Endothelial cell of umbilical vein (primary cell): ENCODE results near the gene PCDHGB7.
"Not testable (repeated sequence)": the region's sequence is repeated elsewhere in the genome, so short reads cannot be mapped to it uniquely, and the experiment has no call there.

ENCODE experiments used
- EZH2 ChIP-seq: IDR thresholded peaks from 2 replicates; pipeline ENCODE4 v1.6.1; 2012; ENCODE audit warnings: borderline replicate concordance, low read depth, mild to moderate bottlenecking, moderate library complexity, low read length, inconsistent platforms; ENCODE audit not compliant: severe bottlenecking
- FOS ChIP-seq: IDR thresholded peaks from 2 replicates; pipeline ENCODE4 v1.6.1; 2011; ENCODE audit warnings: mild to moderate bottlenecking, low read length, moderate library complexity, borderline replicate concordance; ENCODE audit not compliant: insufficient read depth
- GATA2 ChIP-seq: IDR thresholded peaks from 2 replicates; pipeline ENCODE4 v1.7.0; 2011; ENCODE audit warnings: low read depth, mild to moderate bottlenecking, moderate library complexity, mixed read lengths, low read length; ENCODE audit not compliant: insufficient read length, insufficient read depth
- JUN ChIP-seq: IDR thresholded peaks from 2 replicates; pipeline ENCODE4 v1.6.1; 2011; ENCODE audit warnings: borderline replicate concordance, low read depth; ENCODE audit not compliant: insufficient read length, insufficient read depth
- MYC ChIP-seq: IDR thresholded peaks from one replicate; pipeline ENCODE4 v1.6.1; 2011; ENCODE audit warnings: mild to moderate bottlenecking, low read depth, low read length
- POLR2A ChIP-seq: IDR thresholded peaks from 2 replicates; pipeline ENCODE4 v1.6.1; 2012; ENCODE audit warnings: low read depth, mild to moderate bottlenecking, control low read depth, low read length
- POLR2AphosphoS5 ChIP-seq: IDR thresholded peaks from 2 replicates; pipeline ENCODE4 v1.6.1; 2012; ENCODE audit warnings: low read depth, mild to moderate bottlenecking, control low read depth, low read length, moderate library complexity; ENCODE audit not compliant: insufficient read depth
- TF ChIP-seq, protein P1 (sequence below), 2 donors: IDR thresholded peaks; 1 replicate in 1 of 2; 2 replicates in 1 of 2; pipeline ENCODE4 v1.5.1; 2011; ENCODE audit warnings: low read length in 2 of 2, mild to moderate bottlenecking in 2 of 2, moderate library complexity in 2 of 2, control low read depth in 1 of 2, inconsistent platforms in 1 of 2, low read depth in 1 of 2; ENCODE audit not compliant: insufficient read depth in 1 of 2; ENCODE audit errors: extremely low read depth in 1 of 2
- TF ChIP-seq, protein P2 (sequence below): IDR thresholded peaks from 2 replicates; pipeline ENCODE4 v1.6.1; 2011; ENCODE audit not compliant: insufficient read depth, insufficient read length

DNA sequence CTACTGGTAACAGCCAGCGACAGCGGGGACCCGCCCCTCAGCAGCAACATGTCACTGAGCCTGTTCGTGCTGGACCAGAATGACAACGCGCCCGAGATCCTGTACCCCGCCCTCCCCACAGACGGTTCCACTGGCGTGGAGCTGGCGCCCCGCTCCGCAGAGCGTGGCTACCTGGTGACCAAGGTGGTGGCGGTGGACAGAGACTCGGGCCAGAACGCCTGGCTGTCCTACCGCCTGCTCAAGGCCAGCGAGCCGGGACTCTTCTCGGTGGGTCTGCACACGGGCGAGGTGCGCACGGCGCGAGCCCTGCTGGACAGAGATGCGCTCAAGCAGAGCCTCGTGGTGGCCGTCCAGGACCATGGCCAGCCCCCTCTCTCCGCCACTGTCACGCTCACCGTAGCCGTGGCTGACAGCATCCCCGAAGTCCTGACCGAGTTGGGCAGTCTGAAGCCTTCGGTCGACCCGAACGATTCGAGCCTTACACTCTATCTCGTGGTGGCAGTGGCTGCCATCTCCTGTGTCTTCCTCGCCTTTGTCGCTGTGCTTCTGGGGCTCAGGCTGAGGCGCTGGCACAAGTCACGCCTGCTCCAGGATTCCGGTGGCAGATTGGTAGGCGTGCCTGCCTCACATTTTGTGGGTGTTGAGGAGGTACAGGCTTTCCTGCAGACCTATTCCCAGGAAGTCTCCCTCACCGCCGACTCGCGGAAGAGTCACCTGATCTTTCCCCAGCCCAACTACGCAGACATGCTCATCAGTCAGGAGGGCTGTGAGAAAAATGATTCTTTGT, 22.9 kb upstream of the PCDHGB7 start:
- TF ChIP-seq, protein P1, sequence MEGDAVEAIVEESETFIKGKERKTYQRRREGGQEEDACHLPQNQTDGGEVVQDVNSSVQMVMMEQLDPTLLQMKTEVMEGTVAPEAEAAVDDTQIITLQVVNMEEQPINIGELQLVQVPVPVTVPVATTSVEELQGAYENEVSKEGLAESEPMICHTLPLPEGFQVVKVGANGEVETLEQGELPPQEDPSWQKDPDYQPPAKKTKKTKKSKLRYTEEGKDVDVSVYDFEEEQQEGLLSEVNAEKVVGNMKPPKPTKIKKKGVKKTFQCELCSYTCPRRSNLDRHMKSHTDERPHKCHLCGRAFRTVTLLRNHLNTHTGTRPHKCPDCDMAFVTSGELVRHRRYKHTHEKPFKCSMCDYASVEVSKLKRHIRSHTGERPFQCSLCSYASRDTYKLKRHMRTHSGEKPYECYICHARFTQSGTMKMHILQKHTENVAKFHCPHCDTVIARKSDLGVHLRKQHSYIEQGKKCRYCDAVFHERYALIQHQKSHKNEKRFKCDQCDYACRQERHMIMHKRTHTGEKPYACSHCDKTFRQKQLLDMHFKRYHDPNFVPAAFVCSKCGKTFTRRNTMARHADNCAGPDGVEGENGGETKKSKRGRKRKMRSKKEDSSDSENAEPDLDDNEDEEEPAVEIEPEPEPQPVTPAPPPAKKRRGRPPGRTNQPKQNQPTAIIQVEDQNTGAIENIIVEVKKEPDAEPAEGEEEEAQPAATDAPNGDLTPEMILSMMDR (IDR thresholded peaks at IDR 0.05; ENCODE audit: extremely low read depth in 1 of 2, insufficient read depth in 1 of 2, low read depth in 1 of 2, low read length in 2 of 2): not testable (repeated sequence)
- not testable (repeated sequence) for TF ChIP-seq GATA2, POLR2A, POLR2AphosphoS5, EZH2, FOS, JUN, MYC
- TF ChIP-seq, protein P2, sequence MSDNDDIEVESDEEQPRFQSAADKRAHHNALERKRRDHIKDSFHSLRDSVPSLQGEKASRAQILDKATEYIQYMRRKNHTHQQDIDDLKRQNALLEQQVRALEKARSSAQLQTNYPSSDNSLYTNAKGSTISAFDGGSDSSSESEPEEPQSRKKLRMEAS: not testable (repeated sequence)
